Sigmoid colon (tissue), 7 donors: Measurements from ENCODE around the gene CDHR3. TPM values are rescaled to one million over a fixed set of nuclear protein-coding genes. Genes with fewer than 3 reads are reported as not detected.

Experiments
- DNase-seq: peaks from one replicate; pipeline ENCODE4 v3.0.0-alpha.2; 2019
- H3K27ac ChIP-seq, 4 donors: fragments of 200-600 bp; sonication (generic); one replicate each; pipeline ENCODE4 v1.5.1; 2016 to 2019; ENCODE audit warnings: mild to moderate bottlenecking in 1 of 4
- H3K27me3 ChIP-seq, 3 donors: fragments of 200-600 bp; sonication (generic); one replicate each; pipeline ENCODE4 v1.5.1; 2019; ENCODE audit warnings: mild to moderate bottlenecking in 1 of 3
- H3K36me3 ChIP-seq, 4 donors: fragments of 200-600 bp; sonication (generic); one replicate each; pipeline ENCODE4 v1.5.1; 2016 to 2019
- H3K4me1 ChIP-seq, 4 donors: fragments of 200-600 bp; sonication (generic); one replicate each; pipeline ENCODE4 v1.5.1; 2017 to 2019
- H3K4me3 ChIP-seq, 4 donors: fragments of 200-600 bp; sonication (generic); one replicate each; pipeline ENCODE4 v1.5.1; 2017 to 2019; ENCODE audit warnings: mild to moderate bottlenecking in 2 of 4, moderate library complexity in 1 of 4
- H3K9me3 ChIP-seq, 4 donors: fragments of 200-600 bp in 3 of 4; sonication (generic) in 3 of 4; one replicate each; pipeline versions ENCODE4 v1.5.1 to v1.6.1; 2013 to 2019
- CTCF ChIP-seq, 4 experiments: fragments of 450-650 bp in 3 of 4; fragments of 200-600 bp in 1 of 4; IDR thresholded peaks; one replicate each; pipeline ENCODE4 v1.5.1; 2016 to 2019; ENCODE audit warnings: antibody characterized with exemption in 4 of 4, mild to moderate bottlenecking in 3 of 4, moderate library complexity in 2 of 4
- EP300 ChIP-seq, 4 donors: sonication (generic); formaldehyde crosslinking; IDR thresholded peaks; one replicate each; pipeline ENCODE4 v1.6.1; 2017; ENCODE audit warnings: antibody characterized with exemption in 4 of 4
- POLR2A ChIP-seq, 2 donors: fragments of 450-650 bp; IDR thresholded peaks; one replicate each; pipeline ENCODE4 v1.6.1; 2016; ENCODE audit warnings: antibody characterized with exemption in 2 of 2, mild to moderate bottlenecking in 2 of 2, moderate library complexity in 2 of 2
- POLR2AphosphoS5 ChIP-seq, 4 donors: sonication (generic); formaldehyde crosslinking; IDR thresholded peaks; one replicate each; pipeline ENCODE4 v1.6.1; 2017; ENCODE audit warnings: antibody characterized with exemption in 4 of 4
- WGBS, 2 donors: extraction: QIAGEN DNeasy Blood & Tissue Kit; methylation state at CpG; one replicate each; pipeline ENCODE4 v1.1.7; 2013; 5-methylcytosine and 5-hydroxymethylcytosine counted together
- intact Hi-C: fragments of 100-400 bp; cut with DNase I; formaldehyde crosslinking; loops from one replicate; pipeline ENCODE4 v1.15.1; 2023
- polyA plus RNA-seq, 3 donors: library from polyadenylated mRNA; stranded (reverse); fragments of 200-250 nt; gene quantifications; one replicate each; pipeline ENCODE4 v1.2.3, GENCODE V29; 2013
- total RNA-seq, 4 donors: library from RNA; depleted of rRNA; stranded (reverse); fragments of >200 nt; gene quantifications; one replicate each; pipeline ENCODE4 v1.1.0, GENCODE V29; 2016
- donor health status: healthy with polysubstance abuse.
- donor health status: Bipolar disorder and iron deficiency.
- donor health status: healthy.

CDHR3 gene
- total and polyA plus RNA-seq, 7 donors, result 2.2 to 21.3 (median 3.7) TPM

- H3K36me3 ChIP-seq, result no peaks in the 10 kb centered on the region
- peaks cover 0 to 49% (median 36%) of the 10 kb centered on the region in 4 donors for H3K4me1 ChIP-seq
- H3K4me3 ChIP-seq, result no peak overlapping the region
- peak; percentile 80 to 94 (median 86) for TF ChIP-seq CTCF (IDR thresholded peaks at IDR 0.05)
- TF ChIP-seq POLR2AphosphoS5 (IDR thresholded peaks at IDR 0.05), result peak in 1 of 4 donors; percentile 15
- TF ChIP-seq POLR2A (IDR thresholded peaks at IDR 0.05), result no peak
- no peak for TF ChIP-seq EP300 (IDR thresholded peaks at IDR 0.05)
- H3K9me3 ChIP-seq, result no peaks in the 10 kb centered on the region
- 39 to 52% methylated on average over 9 of the region's 9 CpGs for WGBS, 2 donors
- intact Hi-C loops, result loop anchor here (1.0 to 10.0 kb wide), 2 partner anchors 98 to 368 kb away; no protein-coding TSS in a partner anchor
- peak; percentile 90 for DNase-seq
- no peaks in the 10 kb centered on the region for H3K27me3 ChIP-seq
- peak overlapping the region in 2 of 4 donors; percentile 72 to 89 for H3K27ac ChIP-seq
Measured at GRCh38 chr7:106056513-106057203, 93.6 kb downstream of the CDHR3 start.

GRCh38 chr7:106057204-106057961 lies 94.3 kb downstream of the CDHR3 start:
- intact Hi-C loops, result loop anchor here (1.0 to 10.0 kb wide), 2 partner anchors 97 to 367 kb away; no protein-coding TSS in a partner anchor
- WGBS, 2 donors, result 65 to 71% methylated on average over 10 of the region's 10 CpGs
- Histone ChIP-seq H3K9me3 (no peaks in the 10 kb centered on the region), H3K27ac (peak overlapping the region in 3 of 4 donors; percentile 68 to 89 (median 72)), H3K27me3 (no peaks in the 10 kb centered on the region), H3K36me3 (no peaks in the 10 kb centered on the region), H3K4me3 (no peak overlapping the region), H3K4me1 (peaks cover 0 to 54% (median 37%) of the 10 kb centered on the region in 4 donors)
- peak; percentile 63 for DNase-seq
- TF ChIP-seq POLR2A (IDR thresholded peaks at IDR 0.05), result no peak
- no peak for TF ChIP-seq POLR2AphosphoS5 (IDR thresholded peaks at IDR 0.05)
- no peak for TF ChIP-seq CTCF (IDR thresholded peaks at IDR 0.05)
- TF ChIP-seq EP300 (IDR thresholded peaks at IDR 0.05), result no peak

- no peaks in the 10 kb centered on the region for H3K36me3 ChIP-seq
- DNase-seq, result peak; percentile 95
- H3K4me3 ChIP-seq, result no peak overlapping the region
- intact Hi-C loops, result loop anchor here (1.0 to 10.0 kb wide), 2 partner anchors 96 to 367 kb away; no protein-coding TSS in a partner anchor
- no peaks in the 10 kb centered on the region for H3K9me3 ChIP-seq
- TF ChIP-seq EP300 (IDR thresholded peaks at IDR 0.05), result peak in 1 of 4 donors; percentile 50
- no peak for TF ChIP-seq POLR2A (IDR thresholded peaks at IDR 0.05)
- TF ChIP-seq POLR2AphosphoS5 (IDR thresholded peaks at IDR 0.05), result peak; percentile 57 to 85 (median 76)
- no peak for TF ChIP-seq CTCF (IDR thresholded peaks at IDR 0.05)
- 50 to 52% methylated on average over 19 of the region's 19 CpGs for WGBS, 2 donors
- no peaks in the 10 kb centered on the region for H3K27me3 ChIP-seq
- H3K4me1 ChIP-seq, result peaks cover 0 to 60% (median 39%) of the 10 kb centered on the region in 4 donors
- H3K27ac ChIP-seq, result peak overlapping the region; percentile 27 to 89 (median 70)
Measured at GRCh38 chr7:106057962-106058927, 95.2 kb downstream of the CDHR3 start.

GRCh38 chr7:106058928-106059324 lies 95.9 kb downstream of the CDHR3 start:
- Histone ChIP-seq H3K27me3 (no peaks in the 10 kb centered on the region), H3K27ac (peak overlapping the region; percentile 27 to 89 (median 70)), H3K36me3 (no peaks in the 10 kb centered on the region), H3K9me3 (no peaks in the 10 kb centered on the region), H3K4me1 (peaks cover 0 to 67% (median 46%) of the 10 kb centered on the region in 4 donors), H3K4me3 (no peak overlapping the region)
- 92 to 94% methylated on average over 3 of the region's 3 CpGs for WGBS, 2 donors
- intact Hi-C loops, result loop anchor here (10.0 kb wide), 1 partner anchor 366 kb away; no protein-coding TSS in a partner anchor
- TF ChIP-seq EP300 (IDR thresholded peaks at IDR 0.05) (no peak), POLR2AphosphoS5 (IDR thresholded peaks at IDR 0.05) (no peak), CTCF (IDR thresholded peaks at IDR 0.05) (no peak), POLR2A (IDR thresholded peaks at IDR 0.05) (no peak)
- DNase-seq, result no peak
